HG02970 (cell line): ENCODE data around the gene NSG2.
"Not testable (repeated sequence)": the region's sequence is repeated elsewhere in the genome, so short reads cannot be mapped to it uniquely, and the experiment has no call there.

Experiments
- ATAC-seq: cut with Tn5 transposase; IDR thresholded peaks from one replicate; pipeline ENCODE4 v1.9.1; 2021; ENCODE audit warnings: mild to moderate bottlenecking, moderate library complexity, moderate number of reproducible peaks; ENCODE audit not compliant: unreplicated experiment, low FRiP score

The NSG2 gene

GRCh38 chr5:174097486-174098185, 52.1 kb downstream of the NSG2 start:
- no peak for ATAC-seq

- ATAC-seq = no peak
These were observed 53.2 kb downstream of the NSG2 start for GRCh38 chr5:174098694-174099093.

- ATAC-seq = no peak
These were observed 55.0 kb downstream of the NSG2 start for GRCh38 chr5:174100490-174100889.

- no peak for ATAC-seq
These were observed 55.8 kb downstream of the NSG2 start for GRCh38 chr5:174101195-174101730.

- not testable (repeated sequence) for ATAC-seq
These were observed 57.1 kb downstream of the NSG2 start for GRCh38 chr5:174102574-174102973.

- ATAC-seq = no peak
These were observed 61.6 kb downstream of the NSG2 start for GRCh38 chr5:174106997-174107655.

GRCh38 chr5:174108745-174109144, 63.2 kb downstream of the NSG2 start:
- ATAC-seq = no peak

GRCh38 chr5:174109698-174110260, 64.3 kb downstream of the NSG2 start:
- ATAC-seq = no peak

GRCh38 chr5:174110310-174110709, 64.8 kb downstream of the NSG2 start:
- no peak for ATAC-seq

- ATAC-seq = no peak
These were observed 65.9 kb downstream of the NSG2 start for GRCh38 chr5:174111287-174111973.

GRCh38 chr5:174115226-174115625, 69.7 kb downstream of the NSG2 start:
- ATAC-seq = no peak

- no peak for ATAC-seq
These were observed 73.4 kb downstream of the NSG2 start for GRCh38 chr5:174118823-174119467.

- no peak for ATAC-seq
These were observed 74.0 kb downstream of the NSG2 start for GRCh38 chr5:174119468-174119881.

GRCh38 chr5:174120401-174121005, 75.0 kb downstream of the NSG2 start:
- no peak for ATAC-seq

GRCh38 chr5:174134545-174134944, 89.0 kb downstream of the NSG2 start:
- no peak for ATAC-seq

GRCh38 chr5:174139623-174140022, 94.1 kb downstream of the NSG2 start:
- no peak for ATAC-seq

- no peak for ATAC-seq
These were observed 95.0 kb downstream of the NSG2 start for GRCh38 chr5:174140452-174141020.

GRCh38 chr5:174141398-174141797, 95.9 kb downstream of the NSG2 start:
- ATAC-seq = no peak

GRCh38 chr5:174145091-174145490, 99.6 kb downstream of the NSG2 start:
- no peak for ATAC-seq

- ATAC-seq = no peak
These were observed 100.3 kb downstream of the NSG2 start for GRCh38 chr5:174145821-174146220.
